ENCODE measurements around the gene IFITM10.

The IFITM10 gene

DNA sequence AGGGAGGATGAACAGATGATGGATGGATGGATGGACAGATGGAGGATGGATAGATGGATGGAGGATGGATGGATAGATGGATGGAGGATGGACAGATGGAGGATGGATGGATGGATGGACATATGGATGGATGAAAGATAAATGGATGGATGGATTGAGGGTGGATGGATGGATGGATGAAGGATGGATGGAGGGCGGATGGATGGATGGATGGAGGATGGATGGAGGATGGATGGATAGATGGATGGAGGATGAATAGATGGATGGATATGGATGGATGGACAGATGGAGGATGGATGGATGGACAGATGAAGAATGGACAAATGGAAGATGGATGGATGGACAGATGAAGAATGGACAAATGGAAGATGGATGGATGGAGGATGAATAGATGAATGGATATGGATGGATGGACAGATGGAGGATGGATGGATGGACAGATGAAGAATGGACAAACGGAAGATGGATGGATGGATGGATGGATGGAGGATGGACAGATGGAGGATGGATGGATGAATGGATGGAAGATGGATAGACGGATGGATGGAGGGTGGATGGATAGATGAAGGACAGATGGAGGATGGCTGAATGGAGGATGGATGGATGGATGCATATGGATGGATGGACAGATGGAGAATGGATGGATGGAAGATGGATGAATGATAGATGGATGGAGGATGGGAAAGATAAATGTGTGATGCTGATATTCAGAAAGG, 7.4 kb downstream of the IFITM10 start:
- Mint-ChIP-seq H3K36me3 (no peaks in the 10 kb centered on the region), H3K4me1 (no peaks in the 10 kb centered on the region)

DNA sequence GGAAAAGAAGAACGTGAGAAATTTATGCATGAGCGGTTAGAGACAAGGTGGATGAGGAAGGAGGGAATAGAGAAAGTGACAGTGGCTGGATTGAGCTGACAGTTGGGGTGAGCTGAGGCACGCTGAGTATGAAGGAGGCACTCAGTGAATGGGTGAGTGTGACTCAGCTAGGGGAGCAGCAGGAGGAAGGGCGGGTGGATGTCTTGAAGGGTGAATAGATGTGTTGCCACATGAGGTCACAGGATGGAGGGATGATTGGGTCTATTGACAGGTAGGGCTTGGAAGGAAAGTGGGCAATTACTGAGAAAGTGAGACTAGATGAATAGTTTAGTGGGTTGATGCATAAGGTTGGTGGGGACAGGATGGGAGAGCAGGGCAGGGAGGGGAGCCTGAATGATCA, 8.0 kb downstream of the IFITM10 start:
- no peaks in the 10 kb centered on the region for H3K36me3 Mint-ChIP-seq
- H3K27ac Mint-ChIP-seq, result no peak overlapping the region
- no peaks in the 10 kb centered on the region for H3K4me1 Mint-ChIP-seq
- H3K9me3 Mint-ChIP-seq, result no peaks in the 10 kb centered on the region
- no peak overlapping the region for H3K4me3 Mint-ChIP-seq
- no peaks in the 10 kb centered on the region for H3K27me3 Mint-ChIP-seq

More for the DNA sequence above, 7.4 kb downstream of the IFITM10 start:
- no peak overlapping the region for H3K27ac Mint-ChIP-seq
- H3K27me3 Mint-ChIP-seq, result no peaks in the 10 kb centered on the region
- no peaks in the 10 kb centered on the region for H3K9me3 Mint-ChIP-seq
- no peak overlapping the region for H3K4me3 Mint-ChIP-seq

DNA sequence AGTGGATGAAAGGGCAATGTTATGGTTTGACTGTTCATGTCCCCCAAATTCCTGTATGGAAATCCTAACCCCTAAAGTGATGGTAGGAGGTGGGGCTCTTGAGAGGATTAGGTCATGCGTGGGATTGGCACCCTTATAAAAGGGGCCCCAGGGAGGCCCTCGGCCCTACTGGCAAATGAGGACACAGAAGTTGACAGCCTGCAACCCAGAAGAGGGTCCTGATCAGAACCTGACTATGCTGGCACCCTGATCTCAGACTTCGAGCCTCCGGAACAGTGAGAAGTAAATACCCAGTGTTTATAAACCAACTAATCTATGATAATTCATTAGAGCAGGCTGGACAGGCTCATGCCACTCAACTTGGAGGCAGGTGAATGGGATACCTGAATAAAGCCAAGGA, 8.7 kb downstream of the IFITM10 start:
- Mint-ChIP-seq H3K4me3 (no peak overlapping the region), H3K4me1 (no peaks in the 10 kb centered on the region), H3K9me3 (no peaks in the 10 kb centered on the region), H3K36me3 (no peaks in the 10 kb centered on the region), H3K27ac (no peak overlapping the region), H3K27me3 (peaks cover under 1% of the 10 kb centered on the region)

DNA sequence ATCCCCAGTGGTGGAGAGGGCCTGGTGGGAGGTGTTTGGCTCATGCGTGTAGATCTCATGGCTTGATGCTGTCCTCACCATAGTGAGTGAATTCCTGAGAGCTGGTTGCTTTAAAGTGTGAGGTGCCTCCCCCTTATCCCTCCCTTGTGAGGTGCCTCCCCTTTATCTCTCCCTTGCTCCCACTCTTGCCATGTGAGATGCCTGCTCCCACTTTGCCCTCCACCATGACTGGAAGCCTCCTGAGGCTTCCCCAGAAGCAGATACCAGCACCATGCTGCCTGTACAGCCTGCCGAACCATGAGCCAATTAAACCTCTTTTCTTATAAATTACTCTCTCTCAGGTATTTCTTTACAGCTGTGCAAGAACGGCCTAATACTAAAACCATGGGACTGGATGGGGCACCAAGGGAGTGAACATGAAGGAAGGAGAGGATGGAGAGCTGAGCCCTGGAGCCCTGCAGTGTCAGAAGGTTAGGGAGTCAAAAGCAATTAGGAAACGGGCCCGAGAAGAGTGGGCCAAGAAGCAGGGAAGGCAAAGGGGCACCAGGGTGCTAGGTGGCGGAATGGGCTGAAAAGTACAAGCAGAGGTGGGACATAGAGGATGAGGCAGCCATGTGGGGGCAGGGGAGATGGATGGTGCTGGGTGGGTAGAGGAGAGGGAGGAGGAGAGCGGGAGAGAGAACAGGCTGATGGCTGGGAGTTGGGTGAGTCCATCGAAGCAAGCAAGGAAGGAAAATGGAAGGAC, 9.4 kb downstream of the IFITM10 start:
- Mint-ChIP-seq H3K4me1 (no peaks in the 10 kb centered on the region), H3K4me3 (no peak overlapping the region), H3K36me3 (no peaks in the 10 kb centered on the region), H3K9me3 (no peaks in the 10 kb centered on the region), H3K27ac (no peak overlapping the region), H3K27me3 (peaks cover 5% of the 10 kb centered on the region)

DNA sequence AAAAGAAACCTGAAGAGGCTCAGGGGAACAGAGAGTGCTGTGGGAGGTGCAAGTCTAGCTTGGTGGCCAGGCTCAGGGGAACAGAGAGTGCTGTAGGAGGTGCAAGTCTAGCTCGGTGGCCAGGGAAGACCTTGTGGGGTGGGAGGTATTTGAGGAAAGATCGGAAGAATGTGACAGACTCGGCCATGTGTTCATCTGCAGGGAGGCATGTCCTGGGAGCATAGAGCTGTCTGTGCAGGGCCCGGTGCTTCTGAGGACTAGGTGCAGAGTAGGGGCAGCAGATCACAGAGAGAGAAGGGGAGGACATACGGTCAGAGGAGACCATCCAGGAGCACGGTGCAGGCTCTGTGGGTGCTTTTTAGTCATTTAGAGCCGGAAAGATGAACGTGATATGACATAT, 10.8 kb downstream of the IFITM10 start:
- H3K9me3 Mint-ChIP-seq, result no peaks in the 10 kb centered on the region
- H3K36me3 Mint-ChIP-seq, result no peaks in the 10 kb centered on the region
- H3K27me3 Mint-ChIP-seq, result peaks cover 5% of the 10 kb centered on the region
- H3K4me3 Mint-ChIP-seq, result no peak overlapping the region
- H3K4me1 Mint-ChIP-seq, result no peaks in the 10 kb centered on the region
- no peak overlapping the region for H3K27ac Mint-ChIP-seq

DNA sequence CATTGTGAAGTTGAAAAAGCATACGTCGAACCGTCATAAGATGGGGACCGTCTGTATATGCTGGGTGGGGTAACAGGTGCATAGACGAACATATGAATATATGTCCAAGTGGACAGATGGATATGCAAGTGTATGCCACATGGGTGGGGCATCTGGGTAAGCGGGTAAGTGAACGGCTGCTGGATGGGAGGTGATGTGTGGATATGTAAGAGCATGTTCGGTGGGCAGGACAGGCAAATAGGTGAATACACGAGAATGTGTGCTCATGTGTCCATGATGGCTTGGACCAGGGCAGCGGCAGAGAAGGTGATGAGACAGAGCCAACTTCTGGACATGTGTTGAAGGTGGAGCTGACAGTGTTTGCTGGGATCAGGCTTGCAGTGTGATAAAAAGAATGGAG, 12.0 kb downstream of the IFITM10 start:
- Mint-ChIP-seq H3K27me3 (peaks cover 5% of the 10 kb centered on the region), H3K9me3 (no peaks in the 10 kb centered on the region), H3K27ac (no peak overlapping the region), H3K36me3 (no peaks in the 10 kb centered on the region), H3K4me3 (no peak overlapping the region), H3K4me1 (peaks cover 10% of the 10 kb centered on the region)

DNA sequence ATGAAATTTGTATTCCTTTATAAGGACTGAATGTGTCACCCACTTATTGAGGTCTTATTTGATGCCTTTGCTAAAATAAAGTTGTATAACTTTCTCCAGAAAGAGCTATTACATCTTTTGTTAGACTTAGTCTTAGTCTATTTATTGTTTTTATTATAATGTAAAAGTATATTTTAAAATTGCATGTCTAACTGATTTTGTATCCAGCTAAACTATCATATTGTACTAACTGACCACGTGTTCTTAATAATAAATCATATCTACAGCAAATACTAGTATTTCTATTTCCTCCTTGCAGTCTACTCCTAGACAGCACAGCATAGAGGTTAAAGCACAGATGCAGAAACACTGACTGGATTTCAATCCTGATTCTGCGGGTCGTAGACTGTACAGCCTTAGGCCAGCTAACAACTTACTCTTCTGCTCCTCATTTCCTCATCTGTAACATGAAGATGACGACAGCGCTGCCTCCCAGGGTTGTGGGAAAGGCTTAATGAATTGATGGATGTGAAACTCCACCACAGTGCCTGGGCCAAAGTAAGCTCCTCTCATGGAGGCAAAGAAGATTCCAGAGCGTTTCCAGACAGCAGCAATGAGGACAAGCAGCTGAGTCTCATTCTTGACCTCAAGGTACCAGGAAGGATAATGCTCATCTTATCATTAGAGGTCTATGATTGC, 13.2 kb downstream of the IFITM10 start:
- H3K4me3 Mint-ChIP-seq, result no peak overlapping the region

DNA sequence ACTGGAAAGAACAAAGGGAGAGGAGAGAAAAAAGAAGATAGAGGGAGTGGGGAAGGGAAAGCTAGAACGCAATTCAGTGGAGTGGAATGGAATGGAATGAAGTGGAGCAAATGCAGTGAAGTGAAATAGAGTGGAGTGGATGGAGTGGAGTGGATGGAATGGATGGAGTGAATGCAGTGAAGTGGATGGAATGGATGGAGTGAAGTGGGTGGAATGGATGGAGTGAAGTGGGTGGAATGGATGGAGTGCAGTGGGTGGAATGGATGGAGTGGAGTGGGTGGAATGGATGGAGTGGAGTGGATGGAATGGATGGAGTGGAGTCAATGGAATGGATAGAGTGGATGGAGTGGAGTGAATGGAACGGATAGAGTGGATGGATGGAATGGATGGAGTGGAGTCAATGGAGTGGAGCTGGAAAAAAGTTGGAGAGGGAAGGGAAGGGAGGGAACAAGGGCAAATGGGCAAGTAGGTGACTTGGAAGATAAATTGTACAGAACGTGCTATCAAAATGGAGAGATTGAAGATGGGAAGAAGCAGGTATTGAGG, 13.9 kb downstream of the IFITM10 start:
- H3K27me3 Mint-ChIP-seq, result peaks cover 8% of the 10 kb centered on the region
- no peak overlapping the region for H3K27ac Mint-ChIP-seq
- H3K4me1 Mint-ChIP-seq, result peaks cover 11% of the 10 kb centered on the region
- no peak overlapping the region for H3K4me3 Mint-ChIP-seq
- H3K9me3 Mint-ChIP-seq, result no peaks in the 10 kb centered on the region
- H3K36me3 Mint-ChIP-seq, result no peaks in the 10 kb centered on the region

More for the DNA sequence above, 13.2 kb downstream of the IFITM10 start:
- Mint-ChIP-seq H3K27me3 (peaks cover 6% of the 10 kb centered on the region), H3K36me3 (no peaks in the 10 kb centered on the region), H3K9me3 (no peaks in the 10 kb centered on the region), H3K27ac (no peak overlapping the region), H3K4me1 (peaks cover 11% of the 10 kb centered on the region)

DNA sequence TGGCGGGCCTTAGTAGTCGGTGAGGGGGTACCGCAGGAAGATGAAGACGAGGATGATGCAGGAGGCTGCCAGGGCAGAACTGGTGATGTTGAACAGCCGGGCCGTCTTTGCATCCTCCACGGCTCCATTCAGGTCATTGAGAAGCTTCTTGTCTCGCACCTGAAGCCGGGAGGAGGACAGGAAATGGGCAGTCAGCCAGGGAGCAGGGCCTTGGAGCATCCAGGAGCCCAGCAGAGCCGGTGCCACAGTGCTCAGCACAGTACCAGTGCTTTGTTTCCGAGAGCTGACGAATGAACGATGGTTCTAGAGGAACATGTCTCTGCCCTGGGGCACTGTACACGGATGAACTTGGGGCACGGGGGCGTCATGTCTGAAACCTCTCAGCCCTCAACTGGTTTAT, 15.1 kb downstream of the IFITM10 start:
- Mint-ChIP-seq H3K4me1 (peaks cover 11% of the 10 kb centered on the region), H3K36me3 (no peaks in the 10 kb centered on the region), H3K4me3 (no peak overlapping the region), H3K27ac (no peak overlapping the region), H3K9me3 (no peaks in the 10 kb centered on the region), H3K27me3 (peaks cover 8% of the 10 kb centered on the region)

DNA sequence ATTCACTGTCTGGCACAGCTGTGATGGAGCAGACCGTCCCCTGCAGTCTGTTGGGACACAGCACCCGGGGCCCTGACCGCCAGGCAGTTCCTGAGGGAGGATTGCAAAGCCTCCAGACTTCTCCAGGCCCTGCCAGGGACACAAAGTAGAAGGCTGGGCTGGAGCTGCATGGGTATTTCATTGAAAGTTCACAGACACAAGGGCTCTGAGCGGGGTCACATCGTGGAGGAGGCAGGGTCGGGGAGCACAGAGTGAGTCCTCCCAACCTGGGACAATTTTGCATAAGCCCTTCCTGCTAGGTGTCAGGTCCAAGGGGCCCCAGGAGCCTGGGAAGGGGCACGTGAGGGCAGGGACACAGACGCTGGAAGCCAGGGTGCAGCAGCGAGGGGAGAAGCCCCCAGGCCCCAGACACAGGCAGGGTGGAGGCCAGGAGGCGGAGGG, 15.7 kb downstream of the IFITM10 start:
- H3K4me1 Mint-ChIP-seq, result peaks cover 11% of the 10 kb centered on the region
- H3K27ac Mint-ChIP-seq, result no peak overlapping the region
- H3K27me3 Mint-ChIP-seq, result peaks cover 10% of the 10 kb centered on the region
- H3K36me3 Mint-ChIP-seq, result no peaks in the 10 kb centered on the region
- H3K9me3 Mint-ChIP-seq, result no peaks in the 10 kb centered on the region
- no peak overlapping the region for H3K4me3 Mint-ChIP-seq

DNA sequence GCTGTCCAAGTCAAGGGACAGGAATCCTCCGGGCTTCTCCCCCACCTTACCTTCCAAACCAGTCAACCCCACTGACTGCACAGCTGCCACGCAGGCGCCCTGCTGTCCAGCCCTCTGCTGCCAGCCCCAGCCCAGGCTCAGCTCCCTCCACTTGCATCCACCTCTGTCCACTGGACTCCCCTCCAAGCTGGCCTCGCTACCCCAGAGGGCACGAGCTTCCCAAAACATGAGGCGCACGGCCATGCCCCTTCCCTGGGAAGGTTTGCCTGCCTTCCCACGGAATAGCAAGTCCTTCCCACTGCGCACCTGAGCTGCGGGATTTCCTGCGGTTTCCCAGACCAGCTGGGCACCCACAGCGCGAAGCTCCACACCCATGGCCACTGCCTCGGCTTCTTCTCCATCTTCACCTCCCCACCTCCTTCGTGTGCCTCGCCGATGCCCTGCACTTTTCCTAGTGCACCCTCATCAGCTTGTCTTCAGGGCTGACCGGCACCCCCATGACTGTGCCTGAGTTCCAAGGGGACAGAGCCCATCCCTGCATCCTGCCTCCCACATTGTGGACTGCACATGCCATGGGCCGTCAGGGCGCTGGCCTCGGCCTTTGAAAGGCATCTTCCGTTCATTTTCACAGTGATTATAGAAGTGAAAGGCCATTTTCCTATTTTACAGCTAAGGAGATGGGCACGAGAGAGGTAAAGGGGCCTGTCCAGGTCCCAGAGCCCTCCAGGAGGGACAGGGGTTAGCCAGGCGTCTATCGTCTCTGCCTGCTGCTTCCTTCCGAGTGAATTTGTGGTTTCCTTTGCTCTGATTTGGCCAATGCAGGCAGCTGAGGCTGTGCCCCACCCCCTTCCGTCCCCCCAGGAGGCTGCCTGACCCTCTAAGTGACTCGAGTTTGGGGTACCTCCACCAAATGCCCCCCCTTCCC, 16.4 kb downstream of the IFITM10 start:
- Mint-ChIP-seq H3K36me3 (no peaks in the 10 kb centered on the region), H3K9me3 (no peaks in the 10 kb centered on the region), H3K4me1 (peaks cover 13% of the 10 kb centered on the region), H3K4me3 (no peak overlapping the region), H3K27ac (peak overlapping the region; percentile 46), H3K27me3 (peaks cover 10% of the 10 kb centered on the region)

DNA sequence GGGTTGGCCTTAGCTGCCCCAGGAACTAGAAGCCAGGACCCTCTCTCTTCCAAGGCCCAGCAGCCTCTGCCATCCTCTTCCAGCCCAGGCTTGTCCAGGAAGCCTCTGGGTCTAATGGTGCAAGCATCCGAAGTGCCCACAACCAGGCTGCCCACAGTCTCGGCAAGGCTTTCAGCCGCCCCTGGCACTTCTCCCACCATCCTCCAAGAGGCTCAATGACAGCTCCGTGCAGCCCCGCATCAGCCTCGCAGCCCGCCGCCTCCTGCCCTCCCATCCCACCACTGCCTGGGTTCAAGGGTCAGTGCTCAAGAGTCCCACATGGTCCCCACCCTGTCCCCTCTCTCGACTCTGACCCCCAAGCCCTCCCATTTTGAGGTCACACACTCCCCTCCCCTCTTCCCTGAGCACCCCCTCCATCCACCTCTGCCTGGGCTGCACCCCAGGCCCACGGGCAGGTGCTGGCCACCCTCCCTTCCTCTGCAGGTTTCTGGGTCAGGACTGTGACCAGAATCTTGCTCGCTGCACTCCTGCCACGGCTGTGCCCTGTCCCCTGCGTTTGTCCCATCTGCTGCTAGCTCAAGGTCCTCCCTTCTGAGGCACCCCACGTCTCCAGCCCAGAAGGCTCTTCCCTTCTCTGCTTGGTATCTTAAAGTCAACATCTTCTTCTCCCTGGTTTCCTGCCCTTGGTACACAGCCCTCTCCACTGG, 17.2 kb downstream of the IFITM10 start:
- no peaks in the 10 kb centered on the region for H3K9me3 Mint-ChIP-seq
- H3K4me3 Mint-ChIP-seq, result no peak overlapping the region
- H3K27ac Mint-ChIP-seq, result peak overlapping the region; percentile 46
- no peaks in the 10 kb centered on the region for H3K36me3 Mint-ChIP-seq
- H3K27me3 Mint-ChIP-seq, result peaks cover 12% of the 10 kb centered on the region
- H3K4me1 Mint-ChIP-seq, result peaks cover 21% of the 10 kb centered on the region

DNA sequence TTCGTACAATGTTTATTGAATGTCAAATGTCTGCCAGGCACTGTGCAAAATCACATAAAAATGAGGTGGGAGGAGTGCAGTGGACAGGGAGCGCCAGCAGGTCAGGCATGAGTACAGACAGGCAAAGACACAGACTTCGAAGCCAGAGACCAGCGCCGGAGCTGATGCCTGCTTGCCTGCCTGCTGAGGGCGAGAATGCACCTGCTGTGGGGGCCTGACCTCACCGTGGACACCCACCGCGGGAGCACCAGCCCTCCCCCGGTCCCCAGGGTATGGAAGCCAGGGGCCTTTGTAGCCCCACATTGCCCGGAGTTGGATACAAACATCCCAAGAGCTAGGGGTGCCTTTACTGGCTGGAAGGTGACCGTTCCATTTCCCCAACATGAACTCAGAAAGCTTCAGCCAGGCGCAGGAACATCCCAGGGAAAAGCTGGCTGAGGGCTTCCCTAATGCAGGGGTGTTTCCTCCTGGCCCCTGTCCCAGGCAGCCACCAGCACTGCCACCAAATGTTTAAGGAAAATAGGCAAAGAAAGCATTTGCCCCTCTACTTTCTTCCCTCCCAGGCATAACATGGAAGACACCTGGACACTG, 17.9 kb downstream of the IFITM10 start:
- Mint-ChIP-seq H3K36me3 (no peaks in the 10 kb centered on the region), H3K27me3 (peaks cover 16% of the 10 kb centered on the region), H3K9me3 (no peaks in the 10 kb centered on the region), H3K4me1 (peaks cover 26% of the 10 kb centered on the region), H3K27ac (no peak overlapping the region), H3K4me3 (no peak overlapping the region)

DNA sequence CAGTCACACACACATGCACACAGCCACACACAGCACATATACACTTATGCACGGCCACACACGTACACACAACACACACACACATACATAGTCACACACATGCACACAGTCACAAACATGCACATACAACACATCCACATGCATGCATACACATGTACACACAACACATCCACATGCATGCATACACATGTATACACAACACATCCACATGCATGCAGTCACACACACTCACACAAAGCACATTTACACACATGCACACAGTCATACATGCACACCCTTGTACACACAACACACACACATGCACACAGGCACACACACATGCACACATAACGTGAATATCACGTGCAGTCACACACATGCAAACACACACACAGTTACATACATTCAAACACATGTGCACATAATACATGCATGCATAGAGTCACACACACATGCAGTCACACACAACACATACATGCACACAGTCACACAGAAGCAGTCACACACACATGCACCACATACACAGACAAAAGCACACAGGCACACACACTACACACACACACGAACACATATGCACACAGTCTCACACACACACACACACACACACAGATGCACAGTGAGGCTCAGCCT, 18.8 kb downstream of the IFITM10 start:
- Mint-ChIP-seq H3K4me3 (no peak overlapping the region), H3K4me1 (peaks cover 26% of the 10 kb centered on the region), H3K27ac (no peak overlapping the region), H3K27me3 (peaks cover 18% of the 10 kb centered on the region), H3K9me3 (no peaks in the 10 kb centered on the region), H3K36me3 (no peaks in the 10 kb centered on the region)

All from activated naive CD4-positive, alpha-beta T cell treated with anti-CD3 and anti-CD28 coated beads, Interleukin-2, amount 50 U/mL, for 24 hours (primary cell).